ENCODE results near the gene CCDC184. TPM values are rescaled to one million over a fixed set of nuclear protein-coding genes. Genes with fewer than 3 reads are reported as not detected.

Gene CCDC184
- total RNA-seq, 2 experiments from 2014 or later = 0.32 to 0.63 TPM

- Mint-ChIP-seq H3K4me3 (peak overlapping the region; percentile 87), H3K4me1 (peaks cover 22% of the 10 kb centered on the region), H3K27ac (no peak overlapping the region), H3K27me3 (peaks cover 42% of the 10 kb centered on the region), H3K36me3 (no peaks in the 10 kb centered on the region), H3K9me3 (ENCODE audit: low read depth) (no peaks in the 10 kb centered on the region)
- ATAC-seq (peak; percentile 13), DNase-seq (no peak)
- CTCF ChIA-PET = interaction anchor here (1.0 to 7.1 kb wide), 10 partner anchors 9 to 434 kb away, joined by 3 to 60 read pairs (median 8); partner anchors contain the start of genes SENP1 and TMEM106C
These were observed 568 bp downstream of the CCDC184 start for GRCh38 chr12:48183876-48184548.

GRCh38 chr12:48184549-48184922 lies 1.1 kb downstream of the CCDC184 start:
- peaks cover 42% of the 10 kb centered on the region for H3K27me3 Mint-ChIP-seq
- no peak for DNase-seq
- ATAC-seq = no peak
- CTCF ChIA-PET = interaction anchor here (1.1 to 7.1 kb wide), 4 partner anchors 13 to 434 kb away, joined by 3 to 60 read pairs (median 10); partner anchors contain the start of gene SENP1
- H3K4me3 Mint-ChIP-seq = peak overlapping the region; percentile 22
- H3K9me3 Mint-ChIP-seq (ENCODE audit: low read depth) = no peaks in the 10 kb centered on the region
- H3K27ac Mint-ChIP-seq = no peak overlapping the region
- peaks cover 22% of the 10 kb centered on the region for H3K4me1 Mint-ChIP-seq
- H3K36me3 Mint-ChIP-seq = no peaks in the 10 kb centered on the region

- H3K27me3 Mint-ChIP-seq = peaks cover 48% of the 10 kb centered on the region
These were observed 1.9 kb downstream of the CCDC184 start for GRCh38 chr12:48185181-48185919.

GRCh38 chr12:48187916-48188695 lies 4.7 kb downstream of the CCDC184 start:
- Mint-ChIP-seq H3K4me1 (peaks cover 21% of the 10 kb centered on the region), H3K9me3 (ENCODE audit: low read depth) (no peaks in the 10 kb centered on the region), H3K27me3 (peaks cover 47% of the 10 kb centered on the region), H3K4me3 (no peak overlapping the region), H3K27ac (no peak overlapping the region), H3K36me3 (no peaks in the 10 kb centered on the region)
- no peak for DNase-seq
- CTCF ChIA-PET = interaction anchor here (1.0 to 7.1 kb wide), 3 partner anchors 9 to 30 kb away, joined by 3 to 60 read pairs (median 17); no protein-coding TSS in a partner anchor
- no peak for ATAC-seq

More at GRCh38 chr12:48185181-48185919, 1.9 kb downstream of the CCDC184 start:
- no peak for DNase-seq
- ATAC-seq = no peak
- Mint-ChIP-seq H3K36me3 (no peaks in the 10 kb centered on the region), H3K27ac (no peak overlapping the region), H3K4me1 (peaks cover 26% of the 10 kb centered on the region), H3K9me3 (ENCODE audit: low read depth) (no peaks in the 10 kb centered on the region), H3K4me3 (peak overlapping the region; percentile 22)
- CTCF ChIA-PET = interaction anchor here (1.0 to 7.1 kb wide), 3 partner anchors 13 to 90 kb away, joined by 3 to 60 read pairs (median 3); no protein-coding TSS in a partner anchor

- no peaks in the 10 kb centered on the region for H3K36me3 Mint-ChIP-seq
- CTCF ChIA-PET = interaction anchor here (0.5 to 7.1 kb wide), 15 partner anchors 8 to 429 kb away, joined by 3 to 60 read pairs (median 3); partner anchors contain the start of gene ASB8
- DNase-seq (peak; percentile 81), ATAC-seq (peak; percentile 75)
- no peak overlapping the region for H3K4me3 Mint-ChIP-seq
- no peak overlapping the region for H3K27ac Mint-ChIP-seq
- peaks cover 56% of the 10 kb centered on the region for H3K27me3 Mint-ChIP-seq
- peaks cover 16% of the 10 kb centered on the region for H3K4me1 Mint-ChIP-seq
- H3K9me3 Mint-ChIP-seq (ENCODE audit: low read depth) = no peaks in the 10 kb centered on the region
These were observed 6.1 kb downstream of the CCDC184 start for GRCh38 chr12:48189331-48190125.

- Mint-ChIP-seq H3K36me3 (no peaks in the 10 kb centered on the region), H3K27ac (no peak overlapping the region), H3K27me3 (peaks cover 49% of the 10 kb centered on the region), H3K4me1 (peaks cover 10% of the 10 kb centered on the region), H3K9me3 (ENCODE audit: low read depth) (no peaks in the 10 kb centered on the region), H3K4me3 (no peak overlapping the region)
- CTCF ChIA-PET = interaction anchor here (2.8 to 7.1 kb wide), 2 partner anchors 7 to 12 kb away, joined by 17 to 60 read pairs; no protein-coding TSS in a partner anchor
- no peak for DNase-seq
- no peak for ATAC-seq
These were observed 7.7 kb downstream of the CCDC184 start for GRCh38 chr12:48191096-48191495.

- Mint-ChIP-seq H3K4me3 (no peak overlapping the region), H3K36me3 (no peaks in the 10 kb centered on the region), H3K27me3 (peaks cover 44% of the 10 kb centered on the region), H3K27ac (no peak overlapping the region), H3K4me1 (peaks cover 16% of the 10 kb centered on the region), H3K9me3 (ENCODE audit: low read depth) (no peaks in the 10 kb centered on the region)
- DNase-seq (no peak), ATAC-seq (no peak)
- CTCF ChIA-PET = interaction anchor here (0.8 to 1.4 kb wide), 3 partner anchors 10 to 29 kb away, joined by 3 to 8 read pairs (median 3); partner anchors contain the start of gene CCDC184
These were observed 9.4 kb downstream of the CCDC184 start for GRCh38 chr12:48192861-48193260.

- CTCF ChIA-PET = interaction anchor here (0.8 to 1.4 kb wide), 3 partner anchors 10 to 30 kb away, joined by 3 to 8 read pairs (median 3); partner anchors contain the start of gene CCDC184
- H3K4me3 Mint-ChIP-seq = no peak overlapping the region
- peaks cover 42% of the 10 kb centered on the region for H3K27me3 Mint-ChIP-seq
These were observed 10.2 kb downstream of the CCDC184 start for GRCh38 chr12:48193623-48194022.

GRCh38 chr12:48194799-48195201 lies 11.4 kb downstream of the CCDC184 start:
- H3K27me3 Mint-ChIP-seq = peaks cover 39% of the 10 kb centered on the region
- no peak overlapping the region for H3K27ac Mint-ChIP-seq
- no peak for ATAC-seq
- CTCF ChIA-PET = interaction anchor here (1.5 to 6.9 kb wide), 2 partner anchors 7 to 12 kb away, joined by 3 to 60 read pairs; no protein-coding TSS in a partner anchor
- H3K4me3 Mint-ChIP-seq = no peak overlapping the region
- peaks cover 2% of the 10 kb centered on the region for H3K36me3 Mint-ChIP-seq
- DNase-seq = no peak
- no peaks in the 10 kb centered on the region for H3K9me3 Mint-ChIP-seq (ENCODE audit: low read depth)
- H3K4me1 Mint-ChIP-seq = peaks cover 24% of the 10 kb centered on the region

More at GRCh38 chr12:48193623-48194022, 10.2 kb downstream of the CCDC184 start:
- DNase-seq (no peak), ATAC-seq (no peak)
- H3K27ac Mint-ChIP-seq = no peak overlapping the region
- no peaks in the 10 kb centered on the region for H3K9me3 Mint-ChIP-seq (ENCODE audit: low read depth)
- peaks cover 16% of the 10 kb centered on the region for H3K4me1 Mint-ChIP-seq
- peaks cover under 1% of the 10 kb centered on the region for H3K36me3 Mint-ChIP-seq

GRCh38 chr12:48197549-48197970 lies 14.1 kb downstream of the CCDC184 start:
- H3K4me1 Mint-ChIP-seq = peaks cover 35% of the 10 kb centered on the region
- peaks cover 24% of the 10 kb centered on the region for H3K36me3 Mint-ChIP-seq
- H3K9me3 Mint-ChIP-seq (ENCODE audit: low read depth) = peaks cover 2% of the 10 kb centered on the region
- DNase-seq (no peak), ATAC-seq (peak; percentile 21)
- peak overlapping the region; percentile 84 for H3K4me3 Mint-ChIP-seq
- H3K27me3 Mint-ChIP-seq = peaks cover 25% of the 10 kb centered on the region
- CTCF ChIA-PET = interaction anchor here (0.8 to 6.9 kb wide), 12 partner anchors 10 to 420 kb away, joined by 3 to 60 read pairs (median 3); partner anchors contain the start of genes CCDC184 and ZNF641
- peak overlapping the region; percentile 96 for H3K27ac Mint-ChIP-seq

- peak overlapping the region; percentile 84 for H3K4me3 Mint-ChIP-seq
- H3K27me3 Mint-ChIP-seq = peaks cover 22% of the 10 kb centered on the region
- peaks cover 24% of the 10 kb centered on the region for H3K36me3 Mint-ChIP-seq
- peaks cover 35% of the 10 kb centered on the region for H3K4me1 Mint-ChIP-seq
- DNase-seq (peak; percentile 97), ATAC-seq (peak; percentile 99)
- CTCF ChIA-PET = interaction anchor here (0.7 to 6.9 kb wide), 12 partner anchors 11 to 420 kb away, joined by 3 to 60 read pairs (median 4); partner anchors contain the start of genes ASB8, CCDC184 and ZNF641
- peak overlapping the region; percentile 96 for H3K27ac Mint-ChIP-seq
- H3K9me3 Mint-ChIP-seq (ENCODE audit: low read depth) = peaks cover 4% of the 10 kb centered on the region
These were observed 14.7 kb downstream of the CCDC184 start for GRCh38 chr12:48197971-48198671.

Data from activated CD8-positive, alpha-beta memory T cell treated with anti-CD3 and anti-CD28 coated beads, Interleukin-2, amount 10 ng/mL, durations not matched to agents 7 days and 5 days (primary cell).